Measurements from ENCODE around the gene KAZN. TPM values are rescaled to one million over a fixed set of nuclear protein-coding genes. Genes with fewer than 3 reads are reported as not detected.

KAZN gene
- total RNA-seq, 6 experiments from 2014 or later, result 13.1 to 22.3 (median 20.7) TPM

DNA sequence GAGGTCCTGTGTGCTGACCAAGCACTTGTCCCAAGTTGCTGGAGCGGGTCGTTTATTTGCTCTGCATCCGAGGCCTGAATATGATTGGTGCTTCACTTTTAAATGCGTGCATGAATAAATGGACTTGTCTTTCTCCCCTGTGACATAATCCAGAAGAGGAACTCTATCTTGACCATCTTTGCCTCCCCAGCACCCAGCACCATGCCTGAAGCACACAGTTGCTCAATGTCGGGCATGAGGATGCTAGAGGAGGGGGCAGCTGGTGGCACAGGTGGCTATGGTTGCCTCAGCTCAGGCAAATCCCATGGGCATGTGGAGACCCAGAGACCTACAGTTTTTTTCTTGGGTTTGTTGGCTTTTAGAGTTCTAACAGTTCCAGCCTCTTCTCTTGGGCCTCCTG, 142.6 kb downstream of the KAZN start:
- Mint-ChIP-seq H3K4me3 (no peak overlapping the region), H3K9me3 (peaks cover 3% of the 10 kb centered on the region; the same call in 1 of the 2 replicates), H3K4me1 (ENCODE audit: low read depth) (peaks cover 22% of the 10 kb centered on the region), H3K27ac (no peak overlapping the region), H3K36me3 (ENCODE audit: low read depth) (no peaks in the 10 kb centered on the region; the same call in 1 of the 2 replicates), H3K27me3 (ENCODE audit: insufficient read depth) (peaks cover 6% of the 10 kb centered on the region)
- DNase-seq, result no peak
- TF ChIP-seq, protein P1, sequence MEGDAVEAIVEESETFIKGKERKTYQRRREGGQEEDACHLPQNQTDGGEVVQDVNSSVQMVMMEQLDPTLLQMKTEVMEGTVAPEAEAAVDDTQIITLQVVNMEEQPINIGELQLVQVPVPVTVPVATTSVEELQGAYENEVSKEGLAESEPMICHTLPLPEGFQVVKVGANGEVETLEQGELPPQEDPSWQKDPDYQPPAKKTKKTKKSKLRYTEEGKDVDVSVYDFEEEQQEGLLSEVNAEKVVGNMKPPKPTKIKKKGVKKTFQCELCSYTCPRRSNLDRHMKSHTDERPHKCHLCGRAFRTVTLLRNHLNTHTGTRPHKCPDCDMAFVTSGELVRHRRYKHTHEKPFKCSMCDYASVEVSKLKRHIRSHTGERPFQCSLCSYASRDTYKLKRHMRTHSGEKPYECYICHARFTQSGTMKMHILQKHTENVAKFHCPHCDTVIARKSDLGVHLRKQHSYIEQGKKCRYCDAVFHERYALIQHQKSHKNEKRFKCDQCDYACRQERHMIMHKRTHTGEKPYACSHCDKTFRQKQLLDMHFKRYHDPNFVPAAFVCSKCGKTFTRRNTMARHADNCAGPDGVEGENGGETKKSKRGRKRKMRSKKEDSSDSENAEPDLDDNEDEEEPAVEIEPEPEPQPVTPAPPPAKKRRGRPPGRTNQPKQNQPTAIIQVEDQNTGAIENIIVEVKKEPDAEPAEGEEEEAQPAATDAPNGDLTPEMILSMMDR (IDR thresholded peaks at IDR 0.05), result no peak

DNA sequence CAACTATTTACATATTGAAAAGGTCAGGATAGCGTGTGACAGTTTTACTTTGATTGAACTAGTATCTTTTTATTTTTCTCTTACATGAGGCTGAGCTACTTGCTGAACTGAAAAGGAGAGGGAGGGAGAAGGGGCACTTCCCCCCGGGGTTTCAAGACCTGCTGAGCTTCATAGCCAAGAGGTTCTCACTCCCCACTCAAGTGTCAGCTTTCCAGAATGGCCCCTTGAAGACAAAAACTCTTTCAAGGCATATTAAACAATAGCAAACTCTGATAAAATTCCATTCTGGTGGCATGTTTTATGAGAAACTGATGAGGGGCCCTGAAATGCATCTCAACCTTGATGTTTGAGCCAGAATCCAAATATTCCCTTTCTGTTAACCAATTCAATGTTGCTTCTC, 143.0 kb downstream of the KAZN start:
- peaks cover 6% of the 10 kb centered on the region for H3K27me3 Mint-ChIP-seq (ENCODE audit: insufficient read depth)
- peaks cover 22% of the 10 kb centered on the region for H3K4me1 Mint-ChIP-seq (ENCODE audit: low read depth)
- H3K36me3 Mint-ChIP-seq (ENCODE audit: low read depth), result no peaks in the 10 kb centered on the region; the same call in 1 of the 2 replicates
- H3K4me3 Mint-ChIP-seq, result no peak overlapping the region; the same call in 1 of the 2 replicates
- no peak for DNase-seq
- TF ChIP-seq, protein P1 (IDR thresholded peaks at IDR 0.05), result no peak
- peaks cover 3% of the 10 kb centered on the region; the same call in 1 of the 2 replicates for H3K9me3 Mint-ChIP-seq
- H3K27ac Mint-ChIP-seq, result peak overlapping the region; percentile 55; the same call in 1 of the 2 replicates

DNA sequence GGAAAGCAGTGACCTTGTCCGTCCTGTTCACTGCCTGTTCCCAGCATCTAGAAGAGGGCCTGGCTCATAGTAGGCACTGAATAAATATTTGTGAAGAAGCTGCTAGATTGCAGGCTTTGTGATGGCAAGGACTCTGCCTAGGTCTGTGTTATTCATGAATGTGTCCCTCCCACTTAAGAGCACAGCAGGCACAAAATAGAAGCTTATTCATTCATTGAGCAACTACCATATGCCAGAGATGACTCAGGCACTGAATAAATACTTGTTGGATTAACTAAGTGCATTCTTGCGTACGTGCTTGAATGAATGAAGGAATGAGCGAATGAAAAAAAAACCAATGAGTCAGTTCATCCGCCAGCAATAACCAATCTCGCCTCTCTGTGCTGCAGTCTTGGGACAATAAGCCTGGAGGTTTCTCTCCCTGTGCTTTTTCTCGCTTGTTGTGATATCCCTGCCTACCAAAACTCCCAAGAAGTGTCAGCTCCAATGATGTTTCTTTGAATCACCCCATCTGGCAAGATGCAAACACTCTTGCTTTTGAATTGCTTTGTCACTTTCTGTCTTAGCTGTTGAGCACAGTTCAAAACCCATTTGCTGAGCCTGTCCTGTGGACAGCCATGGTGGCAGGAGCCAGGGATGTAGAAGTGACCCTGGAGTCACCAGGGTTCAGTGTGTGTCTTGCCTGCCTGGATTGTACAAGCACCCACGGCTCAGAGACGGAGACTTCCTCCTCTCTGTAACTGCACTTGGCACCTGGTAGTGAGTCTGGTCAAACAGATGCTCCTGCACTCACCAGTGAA, 143.9 kb downstream of the KAZN start:
- Mint-ChIP-seq H3K27ac (peak overlapping the region; percentile 76), H3K27me3 (ENCODE audit: insufficient read depth) (peaks cover 2% of the 10 kb centered on the region; the same call in 1 of the 2 replicates), H3K36me3 (ENCODE audit: low read depth) (no peaks in the 10 kb centered on the region; the same call in 1 of the 2 replicates), H3K9me3 (peaks cover 3% of the 10 kb centered on the region; the same call in 1 of the 2 replicates), H3K4me1 (ENCODE audit: low read depth) (peaks cover 22% of the 10 kb centered on the region), H3K4me3 (peak overlapping the region; percentile 20)
- DNase-seq, result peak; percentile 85
- TF ChIP-seq, protein P1 (IDR thresholded peaks at IDR 0.05), result no peak

DNA sequence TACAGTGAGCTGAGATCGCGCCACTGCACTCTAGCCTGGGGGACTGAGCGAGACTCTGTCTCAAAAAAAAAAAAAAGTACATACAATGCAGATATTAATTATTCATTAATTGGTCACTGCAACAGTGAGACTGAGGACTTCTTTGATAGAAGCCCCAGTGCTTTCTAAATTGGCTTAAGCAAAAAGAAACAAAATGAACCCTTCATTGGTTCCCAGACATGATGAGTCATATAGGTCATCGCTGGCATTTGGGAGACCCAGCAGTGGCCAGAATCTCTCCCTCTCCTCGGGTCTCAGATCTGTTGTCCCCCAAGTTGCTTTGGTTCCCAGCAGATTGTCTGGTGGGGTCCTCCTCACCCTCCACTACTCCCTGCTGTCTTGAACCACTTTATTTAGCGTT, 144.9 kb downstream of the KAZN start:
- Mint-ChIP-seq H3K4me3 (no peak overlapping the region), H3K36me3 (ENCODE audit: low read depth) (no peaks in the 10 kb centered on the region; the same call in 1 of the 2 replicates), H3K9me3 (peaks cover 3% of the 10 kb centered on the region; the same call in 1 of the 2 replicates), H3K27me3 (ENCODE audit: insufficient read depth) (peaks cover 2% of the 10 kb centered on the region; the same call in 1 of the 2 replicates), H3K4me1 (ENCODE audit: low read depth) (peaks cover 22% of the 10 kb centered on the region), H3K27ac (no peak overlapping the region)
- TF ChIP-seq, protein P1 (IDR thresholded peaks at IDR 0.05), result no peak
- DNase-seq, result no peak

DNA sequence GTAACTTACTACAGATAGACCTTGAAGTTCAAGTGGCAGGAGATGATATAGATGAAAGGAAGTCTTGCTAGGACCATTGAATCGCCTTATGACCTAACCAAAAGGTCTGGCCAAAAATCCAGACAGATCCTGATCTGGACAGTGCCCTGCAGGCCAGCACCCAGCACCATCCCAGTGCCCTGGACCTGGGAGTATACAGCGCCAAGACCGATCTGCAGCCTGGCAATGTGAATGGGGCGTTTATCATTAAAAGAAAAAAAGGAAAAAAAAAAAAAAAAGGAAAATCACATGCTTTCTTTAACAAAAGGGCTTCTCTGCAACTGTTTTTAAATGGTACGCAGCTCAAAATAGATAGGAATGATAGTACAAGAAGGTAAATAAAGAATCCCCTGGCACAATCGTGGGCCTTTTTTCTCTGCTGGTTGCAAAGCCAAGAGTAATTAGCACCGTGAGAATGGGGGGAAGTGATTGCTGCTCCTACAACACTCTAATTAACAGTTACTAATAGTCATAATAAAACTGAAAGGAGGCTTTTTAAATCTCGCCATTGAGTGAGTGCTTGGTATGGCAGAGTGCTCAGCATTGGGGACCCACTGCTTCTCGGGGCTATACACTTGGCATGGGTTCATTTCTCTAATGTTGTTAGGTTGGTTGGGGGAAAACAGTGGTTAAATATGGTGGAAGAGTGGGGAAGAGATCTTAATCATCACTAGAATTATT, 146.7 kb downstream of the KAZN start:
- peaks cover 22% of the 10 kb centered on the region for H3K4me1 Mint-ChIP-seq (ENCODE audit: low read depth)
- TF ChIP-seq, protein P1 (IDR thresholded peaks at IDR 0.05), result no peak
- no peak overlapping the region; the same call in 1 of the 2 replicates for H3K4me3 Mint-ChIP-seq
- peaks cover 3% of the 10 kb centered on the region; the same call in 1 of the 2 replicates for H3K9me3 Mint-ChIP-seq
- no peak overlapping the region for H3K27ac Mint-ChIP-seq
- no peak for DNase-seq
- H3K36me3 Mint-ChIP-seq (ENCODE audit: low read depth), result no peaks in the 10 kb centered on the region; the same call in 1 of the 2 replicates
- peaks cover 2% of the 10 kb centered on the region; the same call in 1 of the 2 replicates for H3K27me3 Mint-ChIP-seq (ENCODE audit: insufficient read depth)

All from HFFc6 (cell line).